AG04450 (cell line): ENCODE results near the gene MACF1. TPM values are rescaled to one million over a fixed set of nuclear protein-coding genes. Genes with fewer than 3 reads are reported as not detected.

Experiments
- CTCF ChIA-PET: fragments of 300-600, 350-600 bp; formaldehyde crosslinking; extraction: SDS; loops from one replicate; lab custom pipeline; 2022; ENCODE audit warnings: antibody characterized with exemption, inconsistent platforms; lab: Charles Lee
- POLR2A ChIA-PET: fragments of 350-600 bp; formaldehyde crosslinking; extraction: SDS; loops from one replicate; lab custom pipeline; 2021; ENCODE audit warnings: antibody characterized with exemption, inconsistent platforms; lab: Yijun Ruan, JAX
- DNase-seq: peaks from one replicate; pipeline ENCODE4 v3.0.0-alpha.2; 2011; ENCODE audit warnings: low read depth, low spot score
- H3K27ac ChIP-seq: one replicate; pipeline ENCODE4 v1.5.1; 2012; ENCODE audit warnings: low read depth, low read length, control low read depth
- H3K27me3 ChIP-seq: one replicate; pipeline ENCODE4 v1.6.0; 2012; ENCODE audit warnings: low read length; ENCODE audit not compliant: control insufficient read depth, insufficient read depth
- H3K4me3 ChIP-seq: 2 replicates; pipeline ENCODE4 v1.5.1; 2011; ENCODE audit warnings: mild to moderate bottlenecking, low read depth, low read length, control low read depth
- H3K9me3 ChIP-seq: 2 replicates; pipeline ENCODE4 v1.5.1; 2012; ENCODE audit warnings: low read length; ENCODE audit not compliant: control insufficient read depth, insufficient read depth
- CTCF ChIP-seq: IDR thresholded peaks from 2 replicates; pipeline ENCODE4 v1.5.1; 2011; ENCODE audit warnings: low read depth, low read length, control low read depth, inconsistent platforms
- polyA plus RNA-seq: library from polyadenylated mRNA; depleted of rRNA; stranded (reverse); fragments of >200 nt; gene quantifications from 2 replicates; pipeline ENCODE4 v1.2.3, GENCODE V29; 2011

MACF1 gene
- polyA plus RNA-seq, 1 experiment = 118 TPM

- Histone ChIP-seq H3K27ac (no peak overlapping the region), H3K27me3 (no peaks in the 10 kb centered on the region), H3K4me3 (no peak overlapping the region), H3K9me3 (no peaks in the 10 kb centered on the region; the same call in 1 of the 2 replicates)
- no peak for DNase-seq
- TF ChIP-seq CTCF = no peak
- POLR2A ChIA-PET = no interaction called here
- CTCF ChIA-PET = interaction anchor here (0.9 to 1.0 kb wide), 2 partner anchors 11 to 19 kb away, joined by 3 to 5 read pairs; no protein-coding TSS in a partner anchor
These were observed 35.5 kb downstream of the MACF1 start for GRCh38 chr1:39239968-39240367.

- POLR2A ChIA-PET = interaction anchor here (0.7 kb wide), 1 partner anchor 132 kb away, joined by 3 read pairs; no protein-coding TSS in a partner anchor
- no peaks in the 10 kb centered on the region for H3K9me3 ChIP-seq
- CTCF ChIA-PET = no interaction called here
- no peak for DNase-seq
- no peak overlapping the region for H3K4me3 ChIP-seq
- H3K27ac ChIP-seq = no peak overlapping the region
- TF ChIP-seq CTCF = no peak
- H3K27me3 ChIP-seq = no peaks in the 10 kb centered on the region
These were observed 38.8 kb downstream of the MACF1 start for GRCh38 chr1:39243302-39243701.

- CTCF ChIA-PET = interaction anchor here (0.6 to 1.9 kb wide), 5 partner anchors 8 to 288 kb away, joined by 3 to 7 read pairs (median 5); no protein-coding TSS in a partner anchor
- Histone ChIP-seq H3K9me3 (no peaks in the 10 kb centered on the region), H3K4me3 (no peak overlapping the region), H3K27ac (no peak overlapping the region), H3K27me3 (no peaks in the 10 kb centered on the region)
- TF ChIP-seq CTCF = no peak
- no peak for DNase-seq
- POLR2A ChIA-PET = interaction anchor here (0.8 to 0.9 kb wide), 3 partner anchors 11 to 67 kb away, joined by 3 read pairs; no protein-coding TSS in a partner anchor
These were observed 46.2 kb downstream of the MACF1 start for GRCh38 chr1:39250460-39251240.

GRCh38 chr1:39255222-39255621 lies 50.7 kb downstream of the MACF1 start:
- Histone ChIP-seq H3K27me3 (no peaks in the 10 kb centered on the region), H3K9me3 (no peaks in the 10 kb centered on the region), H3K27ac (no peak overlapping the region), H3K4me3 (no peak overlapping the region)
- ChIA-PET POLR2A (no interaction called here), CTCF (interaction anchor here (9.9 kb wide), 1 partner anchor 63 kb away, joined by 60 read pairs; no protein-coding TSS in a partner anchor)
- TF ChIP-seq CTCF = no peak
- no peak for DNase-seq
